ENCODE measurements around the gene MOV10L1.

- TF ChIP-seq MAX (IDR thresholded peaks at IDR 0.05) (no peak), YY1 (IDR thresholded peaks at IDR 0.05; ENCODE audit: low read depth) (no peak), CEBPB (IDR thresholded peaks at IDR 0.05) (no peak), TAF1 (IDR thresholded peaks at IDR 0.05; ENCODE audit: low read depth) (no peak), REST (IDR thresholded peaks at IDR 0.05; ENCODE audit: low read depth) (no peak), ZBTB7A (IDR thresholded peaks at IDR 0.05; ENCODE audit: low read depth) (no peak), TEAD4 (IDR thresholded peaks at IDR 0.05) (no peak), RAD21 (IDR thresholded peaks at IDR 0.05; ENCODE audit: low read depth) (no peak), CREB1 (IDR thresholded peaks at IDR 0.05; ENCODE audit: low read depth) (no peak)
Observed at GRCh38 chr22:50089682-50090411, at the start of gene MOV10L1.
